ENCODE data around the gene DBET. TPM values are rescaled to one million over a fixed set of nuclear protein-coding genes. Genes with fewer than 3 reads are reported as not detected.
"Not testable (repeated sequence)": the region's sequence is repeated elsewhere in the genome, so short reads cannot be mapped to it uniquely, and the experiment has no call there.

The DBET gene
- total RNA-seq, 3 donors from 2014 or later (not counting 1 experiment from before 2014, with no cell fraction given): not detected

- WGBS (ENCODE audit: insufficient coverage): 80% methylated on average over 1 of the region's 10 CpGs
- H3K36me3 Mint-ChIP-seq; intact Hi-C loops (cut with micrococcal nuclease): not testable (repeated sequence)
Observed at GRCh38 chr4:190027156-190027555, 37.1 kb upstream of the DBET start, which contains the start of gene FRG2. Gene FRG2 (minus strand): TSS chr4:190027256. CDS start chr4:190027204, 52 bp downstream.

GRCh38 chr4:190031264-190031663 lies 33.0 kb upstream of the DBET start:
- H3K9me3 Mint-ChIP-seq; H3K9me3 ChIP-seq (ENCODE audit: control insufficient read depth, insufficient read depth, low read length); intact Hi-C loops (cut with micrococcal nuclease); H3K27ac ChIP-seq (ENCODE audit: low read length); H3K4me3 Mint-ChIP-seq; ATAC-seq; H3K4me3 ChIP-seq (ENCODE audit: low read length); H3K36me3 Mint-ChIP-seq; H3K27ac Mint-ChIP-seq; H3K4me1 Mint-ChIP-seq; H3K36me3 ChIP-seq (ENCODE audit: control insufficient read depth, insufficient read depth, low read length); H3K27me3 ChIP-seq (ENCODE audit: control insufficient read depth, insufficient read depth, low read length); DNase-seq; H3K4me1 ChIP-seq (ENCODE audit: control insufficient read depth, insufficient read depth, low read length): not testable (repeated sequence)
- H3K27me3 Mint-ChIP-seq (ENCODE audit: low read depth in 2 of 2): peaks cover 6 to 20% of the 10 kb centered on the region in 2 donors
- no CpG with 5 or more reads among the region's 5 CpGs for WGBS (ENCODE audit: insufficient coverage)

More at GRCh38 chr4:190027156-190027555, 37.1 kb upstream of the DBET start, which contains the start of gene FRG2:
- not testable (repeated sequence) for H3K4me1 ChIP-seq (ENCODE audit: control insufficient read depth, insufficient read depth, low read length); H3K4me3 Mint-ChIP-seq; H3K27ac ChIP-seq (ENCODE audit: low read length); H3K27me3 ChIP-seq (ENCODE audit: control insufficient read depth, insufficient read depth, low read length); ATAC-seq; DNase-seq; H3K27ac Mint-ChIP-seq; H3K36me3 ChIP-seq (ENCODE audit: control insufficient read depth, insufficient read depth, low read length); H3K27me3 Mint-ChIP-seq (ENCODE audit: low read depth in 2 of 2); H3K4me1 Mint-ChIP-seq; H3K9me3 Mint-ChIP-seq; H3K9me3 ChIP-seq (ENCODE audit: control insufficient read depth, insufficient read depth, low read length); H3K4me3 ChIP-seq (ENCODE audit: low read length)

- H3K9me3 ChIP-seq (ENCODE audit: control insufficient read depth, insufficient read depth, low read length); H3K27ac Mint-ChIP-seq; H3K27ac ChIP-seq (ENCODE audit: low read length); H3K4me3 ChIP-seq (ENCODE audit: low read length); intact Hi-C loops (cut with micrococcal nuclease); H3K36me3 Mint-ChIP-seq; H3K4me1 ChIP-seq (ENCODE audit: control insufficient read depth, insufficient read depth, low read length); H3K36me3 ChIP-seq (ENCODE audit: control insufficient read depth, insufficient read depth, low read length); DNase-seq; H3K4me3 Mint-ChIP-seq; H3K4me1 Mint-ChIP-seq; H3K9me3 Mint-ChIP-seq; H3K27me3 ChIP-seq (ENCODE audit: control insufficient read depth, insufficient read depth, low read length): not testable (repeated sequence)
- no CpG with 5 or more reads among the region's 39 CpGs for WGBS (ENCODE audit: insufficient coverage)
- peak in 2 of 3 donors; percentile 56 to 57 for ATAC-seq
- TF ChIP-seq CTCF (IDR thresholded peaks at IDR 0.05): peak; percentile 26
- peaks cover 6 to 24% of the 10 kb centered on the region in 2 donors for H3K27me3 Mint-ChIP-seq (ENCODE audit: low read depth in 2 of 2)
Observed at GRCh38 chr4:190037704-190038388, 26.5 kb upstream of the DBET start.

GRCh38 chr4:190040873-190041272 lies 23.4 kb upstream of the DBET start:
- DNase-seq; H3K27me3 Mint-ChIP-seq (ENCODE audit: low read depth in 2 of 2); H3K9me3 ChIP-seq (ENCODE audit: control insufficient read depth, insufficient read depth, low read length); H3K4me1 Mint-ChIP-seq; H3K36me3 ChIP-seq (ENCODE audit: control insufficient read depth, insufficient read depth, low read length); intact Hi-C loops (cut with micrococcal nuclease); H3K4me3 Mint-ChIP-seq; H3K4me3 ChIP-seq (ENCODE audit: low read length); H3K27ac ChIP-seq (ENCODE audit: low read length); H3K27me3 ChIP-seq (ENCODE audit: control insufficient read depth, insufficient read depth, low read length); H3K9me3 Mint-ChIP-seq; ATAC-seq; H3K36me3 Mint-ChIP-seq; H3K27ac Mint-ChIP-seq; H3K4me1 ChIP-seq (ENCODE audit: control insufficient read depth, insufficient read depth, low read length): not testable (repeated sequence)
- WGBS (ENCODE audit: insufficient coverage): 47% methylated on average over 17 of the region's 40 CpGs

- H3K4me1 ChIP-seq (ENCODE audit: control insufficient read depth, insufficient read depth, low read length); H3K27me3 ChIP-seq (ENCODE audit: control insufficient read depth, insufficient read depth, low read length); H3K27ac ChIP-seq (ENCODE audit: low read length); DNase-seq; H3K4me3 ChIP-seq (ENCODE audit: low read length); H3K27me3 Mint-ChIP-seq (ENCODE audit: low read depth in 2 of 2); H3K9me3 Mint-ChIP-seq; H3K9me3 ChIP-seq (ENCODE audit: control insufficient read depth, insufficient read depth, low read length); H3K4me3 Mint-ChIP-seq; intact Hi-C loops (cut with micrococcal nuclease); H3K36me3 ChIP-seq (ENCODE audit: control insufficient read depth, insufficient read depth, low read length); H3K27ac Mint-ChIP-seq; H3K36me3 Mint-ChIP-seq; H3K4me1 Mint-ChIP-seq: not testable (repeated sequence)
- peak in 1 of 3 donors; percentile 38 for ATAC-seq
- no CpG with 5 or more reads among the region's 12 CpGs for whole genome bisulfite sequencing (ENCODE audit: insufficient coverage)
Observed at GRCh38 chr4:190047627-190048026, 16.7 kb upstream of the DBET start.

- H3K27me3 Mint-ChIP-seq (ENCODE audit: low read depth in 2 of 2); H3K4me3 ChIP-seq (ENCODE audit: low read length); H3K27ac ChIP-seq (ENCODE audit: low read length); H3K27ac Mint-ChIP-seq; H3K4me3 Mint-ChIP-seq; DNase-seq; H3K36me3 Mint-ChIP-seq; H3K9me3 Mint-ChIP-seq; intact Hi-C loops (cut with micrococcal nuclease); H3K36me3 ChIP-seq (ENCODE audit: control insufficient read depth, insufficient read depth, low read length); H3K27me3 ChIP-seq (ENCODE audit: control insufficient read depth, insufficient read depth, low read length); H3K4me1 ChIP-seq (ENCODE audit: control insufficient read depth, insufficient read depth, low read length); H3K4me1 Mint-ChIP-seq; H3K9me3 ChIP-seq (ENCODE audit: control insufficient read depth, insufficient read depth, low read length): not testable (repeated sequence)
- no CpG with 5 or more reads among the region's 28 CpGs for WGBS (ENCODE audit: insufficient coverage)
- peak in 2 of 3 donors; percentile 30 to 34 for ATAC-seq
Observed at GRCh38 chr4:190049378-190050239, 14.7 kb upstream of the DBET start.

GRCh38 chr4:190058997-190059396 lies 5.3 kb upstream of the DBET start:
- H3K27me3 ChIP-seq (ENCODE audit: control insufficient read depth, insufficient read depth, low read length); H3K4me1 ChIP-seq (ENCODE audit: control insufficient read depth, insufficient read depth, low read length); intact Hi-C loops (cut with micrococcal nuclease); H3K36me3 ChIP-seq (ENCODE audit: control insufficient read depth, insufficient read depth, low read length); ATAC-seq; H3K4me3 ChIP-seq (ENCODE audit: low read length); H3K4me1 Mint-ChIP-seq; H3K27me3 Mint-ChIP-seq (ENCODE audit: low read depth in 2 of 2); H3K27ac Mint-ChIP-seq; H3K4me3 Mint-ChIP-seq; H3K36me3 Mint-ChIP-seq; H3K9me3 ChIP-seq (ENCODE audit: control insufficient read depth, insufficient read depth, low read length); DNase-seq; H3K9me3 Mint-ChIP-seq; H3K27ac ChIP-seq (ENCODE audit: low read length): not testable (repeated sequence)
- 63% methylated on average over 4 of the region's 4 CpGs for WGBS (ENCODE audit: insufficient coverage)
